Mononuclear cell (primary cell): ENCODE measurements around the gene CIDEB. TPM values are rescaled to one million over a fixed set of nuclear protein-coding genes. Genes with fewer than 3 reads are reported as not detected.
"Not testable (repeated sequence)": the region's sequence is repeated elsewhere in the genome, so short reads cannot be mapped to it uniquely, and the experiment has no call there.

Experiments used
- H3K27me3 ChIP-seq: 2 replicates; pipeline ENCODE4 v1.6.0; 2011; ENCODE audit warnings: low read length, control low read depth; ENCODE audit not compliant: insufficient read depth
- H3K4me1 ChIP-seq: 2 replicates; pipeline ENCODE4 v1.5.1; 2011; ENCODE audit warnings: mild to moderate bottlenecking, low read length, control low read depth; ENCODE audit not compliant: insufficient read depth
- H3K4me3 ChIP-seq: 2 replicates; pipeline ENCODE4 v1.5.1; 2011; ENCODE audit warnings: mild to moderate bottlenecking, low read length, moderate library complexity
- H3K9me3 ChIP-seq: 2 replicates; pipeline ENCODE4 v1.5.1; 2011; ENCODE audit warnings: low read depth, mild to moderate bottlenecking, control low read depth, low read length
- total RNA-seq: library from RNA; depleted of rRNA; stranded (reverse); fragments of >200 nt; gene quantifications from one replicate; pipeline ENCODE4 v1.2.3, GENCODE V29; 2012

Gene CIDEB
- total RNA-seq, 1 donor = 14.4 TPM

- no peaks in the 10 kb centered on the region for H3K9me3 ChIP-seq
- H3K4me3 ChIP-seq = peak overlapping the region; percentile 84
- peaks cover 62% of the 10 kb centered on the region for H3K4me1 ChIP-seq
Measured at GRCh38 chr14:24338843-24339242, 31.1 kb upstream of the CIDEB start.

GRCh38 chr14:24337824-24338175 lies 30.0 kb upstream of the CIDEB start:
- H3K4me1 ChIP-seq = peaks cover 72% of the 10 kb centered on the region
- no peak overlapping the region for H3K4me3 ChIP-seq
- peaks cover 20% of the 10 kb centered on the region for H3K27me3 ChIP-seq
- no peaks in the 10 kb centered on the region for H3K9me3 ChIP-seq

More at GRCh38 chr14:24338843-24339242, 31.1 kb upstream of the CIDEB start:
- H3K27me3 ChIP-seq = peaks cover 15% of the 10 kb centered on the region

- H3K4me3 ChIP-seq = no peak overlapping the region
- no peaks in the 10 kb centered on the region for H3K9me3 ChIP-seq
- peaks cover 77% of the 10 kb centered on the region for H3K4me1 ChIP-seq
- peaks cover 21% of the 10 kb centered on the region for H3K27me3 ChIP-seq
Measured at GRCh38 chr14:24337144-24337823, 29.5 kb upstream of the CIDEB start.

- Histone ChIP-seq H3K27me3 (peaks cover 21% of the 10 kb centered on the region), H3K4me3 (no peak overlapping the region), H3K9me3 (no peaks in the 10 kb centered on the region), H3K4me1 (peaks cover 89% of the 10 kb centered on the region)
Measured at GRCh38 chr14:24335461-24336171, 27.8 kb upstream of the CIDEB start.

GRCh38 chr14:24334431-24335291 lies 26.9 kb upstream of the CIDEB start, which contains the start of gene ADCY4:
ADCY4 (minus strand) TSS chr14:24335071; CDS start chr14:24334652, 419 bp downstream.
- Histone ChIP-seq H3K9me3 (no peaks in the 10 kb centered on the region), H3K27me3 (peaks cover 21% of the 10 kb centered on the region), H3K4me3 (peak within 1 kb of the TSS; percentile 0), H3K4me1 (peaks cover 93% of the 10 kb centered on the region)

- H3K27me3 ChIP-seq = peaks cover 21% of the 10 kb centered on the region
- peaks cover 97% of the 10 kb centered on the region for H3K4me1 ChIP-seq
- H3K4me3 ChIP-seq = peak overlapping the region; percentile 13
- H3K9me3 ChIP-seq = no peaks in the 10 kb centered on the region
Measured at GRCh38 chr14:24332268-24332993, 24.7 kb upstream of the CIDEB start.

GRCh38 chr14:24331731-24332267 lies 24.0 kb upstream of the CIDEB start:
- Histone ChIP-seq H3K27me3 (peaks cover 21% of the 10 kb centered on the region), H3K4me3 (no peak overlapping the region), H3K9me3 (no peaks in the 10 kb centered on the region), H3K4me1 (peaks cover 99% of the 10 kb centered on the region)

- Histone ChIP-seq H3K9me3 (no peaks in the 10 kb centered on the region), H3K27me3 (peaks cover 21% of the 10 kb centered on the region), H3K4me1 (peaks cover 99% of the 10 kb centered on the region), H3K4me3 (no peak overlapping the region)
Measured at GRCh38 chr14:24330973-24331674, 23.3 kb upstream of the CIDEB start.

GRCh38 chr14:24329736-24330135 lies 22.0 kb upstream of the CIDEB start:
- no peak overlapping the region for H3K4me3 ChIP-seq
- peaks cover 88% of the 10 kb centered on the region for H3K4me1 ChIP-seq
- no peaks in the 10 kb centered on the region for H3K9me3 ChIP-seq
- peaks cover 14% of the 10 kb centered on the region for H3K27me3 ChIP-seq

GRCh38 chr14:24329073-24329663 lies 21.4 kb upstream of the CIDEB start:
- Histone ChIP-seq H3K9me3 (no peaks in the 10 kb centered on the region), H3K4me3 (no peak overlapping the region), H3K4me1 (peaks cover 83% of the 10 kb centered on the region), H3K27me3 (peaks cover 9% of the 10 kb centered on the region)

- peaks cover 70% of the 10 kb centered on the region for H3K4me1 ChIP-seq
- not testable (repeated sequence) for H3K4me3 ChIP-seq, H3K9me3 ChIP-seq, H3K27me3 ChIP-seq
Measured at GRCh38 chr14:24327914-24328313, 20.1 kb upstream of the CIDEB start.

GRCh38 chr14:24327303-24327702 lies 19.5 kb upstream of the CIDEB start:
- peaks cover 64% of the 10 kb centered on the region for H3K4me1 ChIP-seq

GRCh38 chr14:24325963-24326362 lies 18.2 kb upstream of the CIDEB start:
- Histone ChIP-seq H3K4me1 (peaks cover 51% of the 10 kb centered on the region), H3K27me3 (no peaks in the 10 kb centered on the region), H3K4me3 (no peak overlapping the region), H3K9me3 (no peaks in the 10 kb centered on the region)

More at GRCh38 chr14:24327303-24327702, 19.5 kb upstream of the CIDEB start:
- H3K9me3 ChIP-seq = no peaks in the 10 kb centered on the region
- no peaks in the 10 kb centered on the region for H3K27me3 ChIP-seq
- no peak overlapping the region for H3K4me3 ChIP-seq
